MCF 10A (cell line): ENCODE data around the gene UBR4. TPM values are rescaled to one million over a fixed set of nuclear protein-coding genes. Genes with fewer than 3 reads are reported as not detected.

ENCODE experiments used
- BruUV-seq: library from RNA; stranded (reverse); fragments of 400-500 nt; replicated peaks from 2 replicates; lab custom pipeline; 2021; lab: Mats Ljungman, UMichigan
- CTCF ChIA-PET: fragments of 300-600 bp; sonication (Branson Sonifier 250); formaldehyde crosslinking; extraction: SDS; loops from one replicate; lab custom pipeline; 2021; ENCODE audit warnings: antibody characterized with exemption, inconsistent platforms; lab: Yijun Ruan, JAX
- POLR2A ChIA-PET: fragments of 300-600, 350-650 bp; sonication (Branson Sonifier 250); formaldehyde crosslinking; extraction: SDS; loops from one replicate; lab custom pipeline; 2020; ENCODE audit warnings: antibody characterized with exemption, inconsistent platforms; lab: Yijun Ruan, JAX
- DNase-seq: peaks from one replicate; pipeline ENCODE4 v3.0.0-alpha.2; 2018; ENCODE audit not compliant: unreplicated experiment
- H3K27ac Mint-ChIP-seq: one replicate; pipeline ENCODE4 v1.8.0; 2022; ENCODE audit warnings: mild to moderate bottlenecking, low read depth, mixed read lengths; ENCODE audit not compliant: unreplicated experiment
- H3K27me3 Mint-ChIP-seq: one replicate; pipeline ENCODE4 v1.8.0; 2022; ENCODE audit warnings: mixed read lengths; ENCODE audit not compliant: insufficient read depth, unreplicated experiment
- H3K36me3 Mint-ChIP-seq: one replicate; pipeline ENCODE4 v1.8.0; 2022; ENCODE audit warnings: mild to moderate bottlenecking, moderate library complexity, mixed read lengths; ENCODE audit not compliant: insufficient read depth, unreplicated experiment
- H3K4me1 Mint-ChIP-seq: one replicate; pipeline ENCODE4 v1.8.0; 2022; ENCODE audit warnings: mixed read lengths; ENCODE audit not compliant: insufficient read depth, unreplicated experiment
- H3K4me3 Mint-ChIP-seq: one replicate; pipeline ENCODE4 v1.8.0; 2022; ENCODE audit warnings: mild to moderate bottlenecking, moderate library complexity, mixed read lengths; ENCODE audit not compliant: unreplicated experiment
- H3K9me3 Mint-ChIP-seq: one replicate; pipeline ENCODE4 v1.8.0; 2022; ENCODE audit warnings: mixed read lengths; ENCODE audit not compliant: unreplicated experiment
- intact Hi-C: fragments of 100-400 bp; cut with micrococcal nuclease; formaldehyde crosslinking; loops from 2 replicates; pipeline ENCODE4 v1.14.1; 2022
- total RNA-seq: library from RNA; stranded (reverse); gene quantifications from 2 replicates; pipeline ENCODE4 v1.2.3, GENCODE V29; 2022
- TF ChIP-seq, protein P1 (sequence below): fragments of 200-600 bp; IDR thresholded peaks from one replicate; pipeline ENCODE4 v1.8.0; 2022; ENCODE audit warnings: antibody characterized with exemption, mild to moderate bottlenecking; ENCODE audit not compliant: unreplicated experiment

The UBR4 gene
- total RNA-seq, 1 experiment from 2014 or later = 154 TPM

DNA sequence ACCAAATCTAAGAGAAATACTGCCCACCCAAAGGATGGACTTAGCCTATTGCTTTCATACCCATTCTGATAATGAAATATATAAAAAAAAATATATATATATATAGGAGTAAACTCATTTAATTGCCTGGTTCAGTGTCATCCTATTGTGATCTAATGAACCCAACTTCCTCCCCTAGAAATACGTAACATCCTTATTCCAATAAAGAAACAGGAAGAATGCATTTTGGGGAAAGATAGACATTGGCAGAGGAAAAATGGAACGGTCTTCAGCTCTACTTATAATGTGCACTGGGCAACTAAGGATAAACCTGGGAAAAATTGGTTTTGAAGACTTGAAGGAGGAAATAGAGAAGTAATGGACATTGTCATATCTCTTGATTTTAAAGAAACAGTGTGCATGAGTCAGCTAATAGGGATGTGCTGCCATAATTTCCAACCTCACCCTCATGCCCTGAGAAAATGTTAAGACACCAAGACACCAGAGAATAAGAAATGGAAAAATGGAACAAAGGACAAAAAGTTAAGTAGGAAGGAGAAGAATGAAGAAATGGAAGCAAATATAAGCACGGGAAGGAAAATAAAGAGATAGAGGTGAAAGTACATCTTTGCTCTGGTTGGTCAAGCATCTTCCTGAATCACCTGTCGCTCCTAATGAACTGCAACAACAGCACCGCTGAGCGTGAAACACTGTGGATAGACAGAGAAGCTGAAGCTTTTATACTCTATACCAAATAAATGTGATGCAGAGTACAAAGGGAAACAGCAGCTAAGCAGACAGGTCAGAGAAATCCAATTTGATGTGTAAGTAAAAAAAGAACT is 5.4 kb downstream of the UBR4 start:
- DNase-seq = no peak

GRCh38 chr1:19203440-19203839 is 6.6 kb downstream of the UBR4 start:
- intact Hi-C loops = no loop called here
- peaks cover 21% of the 10 kb centered on the region for H3K4me1 Mint-ChIP-seq
- no peaks in the 10 kb centered on the region for H3K27me3 Mint-ChIP-seq
- H3K27ac Mint-ChIP-seq = peak overlapping the region; percentile 49
- ChIA-PET POLR2A (interaction anchor here (0.8 kb wide), 1 partner anchor 21 kb away, joined by 3 read pairs; no protein-coding TSS in a partner anchor), CTCF (interaction anchor here (0.6 kb wide), 1 partner anchor 52 kb away, joined by 3 read pairs; no protein-coding TSS in a partner anchor)
- no peak overlapping the region for H3K4me3 Mint-ChIP-seq
- no peaks in the 10 kb centered on the region for H3K9me3 Mint-ChIP-seq
- H3K36me3 Mint-ChIP-seq = peaks cover 39% of the 10 kb centered on the region
- no TSS peak for BruUV-seq
- DNase-seq = peak; percentile 94
- TF ChIP-seq, protein P1, sequence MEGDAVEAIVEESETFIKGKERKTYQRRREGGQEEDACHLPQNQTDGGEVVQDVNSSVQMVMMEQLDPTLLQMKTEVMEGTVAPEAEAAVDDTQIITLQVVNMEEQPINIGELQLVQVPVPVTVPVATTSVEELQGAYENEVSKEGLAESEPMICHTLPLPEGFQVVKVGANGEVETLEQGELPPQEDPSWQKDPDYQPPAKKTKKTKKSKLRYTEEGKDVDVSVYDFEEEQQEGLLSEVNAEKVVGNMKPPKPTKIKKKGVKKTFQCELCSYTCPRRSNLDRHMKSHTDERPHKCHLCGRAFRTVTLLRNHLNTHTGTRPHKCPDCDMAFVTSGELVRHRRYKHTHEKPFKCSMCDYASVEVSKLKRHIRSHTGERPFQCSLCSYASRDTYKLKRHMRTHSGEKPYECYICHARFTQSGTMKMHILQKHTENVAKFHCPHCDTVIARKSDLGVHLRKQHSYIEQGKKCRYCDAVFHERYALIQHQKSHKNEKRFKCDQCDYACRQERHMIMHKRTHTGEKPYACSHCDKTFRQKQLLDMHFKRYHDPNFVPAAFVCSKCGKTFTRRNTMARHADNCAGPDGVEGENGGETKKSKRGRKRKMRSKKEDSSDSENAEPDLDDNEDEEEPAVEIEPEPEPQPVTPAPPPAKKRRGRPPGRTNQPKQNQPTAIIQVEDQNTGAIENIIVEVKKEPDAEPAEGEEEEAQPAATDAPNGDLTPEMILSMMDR = no peak

More for the DNA sequence above, 5.4 kb downstream of the UBR4 start:
- intact Hi-C loops = no loop called here
- Mint-ChIP-seq H3K27ac (no peak overlapping the region), H3K9me3 (no peaks in the 10 kb centered on the region), H3K4me3 (no peak overlapping the region), H3K27me3 (no peaks in the 10 kb centered on the region), H3K4me1 (peaks cover 21% of the 10 kb centered on the region), H3K36me3 (peaks cover 27% of the 10 kb centered on the region)
- BruUV-seq = no TSS peak
- POLR2A ChIA-PET = interaction anchor here (0.5 to 1.9 kb wide), 4 partner anchors 9 to 243 kb away, joined by 3 to 5 read pairs (median 4); no protein-coding TSS in a partner anchor
- TF ChIP-seq, protein P1 = no peak
- CTCF ChIA-PET = interaction anchor here (0.5 to 0.7 kb wide), 3 partner anchors 11 to 158 kb away, joined by 3 read pairs; no protein-coding TSS in a partner anchor

DNA sequence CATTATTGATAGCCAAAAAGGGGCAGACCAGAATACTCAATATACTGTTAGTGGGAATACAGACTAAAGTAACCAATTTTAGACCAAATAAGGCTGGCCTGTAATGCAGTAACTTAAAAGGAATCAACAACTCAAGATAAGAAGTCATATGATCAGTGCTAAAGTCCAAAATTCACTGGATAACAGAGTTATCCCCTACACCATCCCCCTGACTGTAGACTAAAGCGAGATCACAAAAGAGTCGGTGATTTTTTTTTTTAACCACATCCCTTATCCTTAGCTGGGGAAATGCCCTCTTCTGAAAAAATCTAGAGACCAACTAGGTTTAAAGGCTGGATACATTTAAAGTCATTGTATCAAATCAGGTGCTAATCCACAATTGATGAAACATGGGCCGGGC is 7.7 kb downstream of the UBR4 start:
- intact Hi-C loops = no loop called here

More for the DNA sequence above, 7.7 kb downstream of the UBR4 start:
- TF ChIP-seq, protein P1 = no peak
- Mint-ChIP-seq H3K9me3 (no peaks in the 10 kb centered on the region), H3K36me3 (peaks cover 48% of the 10 kb centered on the region), H3K27me3 (no peaks in the 10 kb centered on the region), H3K27ac (no peak overlapping the region), H3K4me3 (no peak overlapping the region), H3K4me1 (peaks cover 21% of the 10 kb centered on the region)
- DNase-seq = no peak
- CTCF ChIA-PET = interaction anchor here (0.6 kb wide), 1 partner anchor 24 kb away, joined by 3 read pairs; no protein-coding TSS in a partner anchor
- no TSS peak for BruUV-seq
- POLR2A ChIA-PET = interaction anchor here (0.8 to 2.2 kb wide), 2 partner anchors 9 to 20 kb away, joined by 3 to 11 read pairs; partner anchors contain the start of gene UBR4
